Fibroblast of the conjunctiva (primary cell): Measurements from ENCODE around the gene ZEB2.

Source experiments
- DNase-seq: peaks from one replicate; pipeline ENCODE4 v3.0.0-alpha.2; 2010; ENCODE audit warnings: low read depth

The ZEB2 gene

GRCh38 chr2:144519934-144520731, at the start of gene ZEB2:
ZEB2 (minus strand) TSS chr2:144520119; CDS start chr2:144517350, 2,769 bp downstream.
- peak; percentile 97 for DNase-seq

- no peak for DNase-seq
Observed at GRCh38 chr2:144567745-144568144, 47.8 kb upstream of the ZEB2 start.

- no peak for DNase-seq
Observed at GRCh38 chr2:144566448-144566847, 46.5 kb upstream of the ZEB2 start.

- DNase-seq = no peak
Observed at GRCh38 chr2:144560251-144560650, 40.3 kb upstream of the ZEB2 start.

- no peak for DNase-seq
Observed at GRCh38 chr2:144559681-144560080, 39.8 kb upstream of the ZEB2 start.

GRCh38 chr2:144559242-144559641, 39.3 kb upstream of the ZEB2 start:
- DNase-seq = no peak

- no peak for DNase-seq
Observed at GRCh38 chr2:144554492-144555210, 34.7 kb upstream of the ZEB2 start.

GRCh38 chr2:144553379-144553778, 33.5 kb upstream of the ZEB2 start:
- DNase-seq = peak; percentile 94

- no peak for DNase-seq
Observed at GRCh38 chr2:144552821-144553220, 32.9 kb upstream of the ZEB2 start.

- DNase-seq = no peak
Observed at GRCh38 chr2:144550911-144551310, 31.0 kb upstream of the ZEB2 start.

GRCh38 chr2:144550084-144550483, 30.2 kb upstream of the ZEB2 start:
- no peak for DNase-seq

- DNase-seq = no peak
Observed at GRCh38 chr2:144548532-144549191, 28.7 kb upstream of the ZEB2 start.

GRCh38 chr2:144548088-144548487, 28.2 kb upstream of the ZEB2 start:
- no peak for DNase-seq

- DNase-seq = no peak
Observed at GRCh38 chr2:144547494-144547893, 27.6 kb upstream of the ZEB2 start.

GRCh38 chr2:144546933-144547332, 27.0 kb upstream of the ZEB2 start:
- no peak for DNase-seq

GRCh38 chr2:144545787-144546186, 25.9 kb upstream of the ZEB2 start:
- DNase-seq = no peak

- DNase-seq = no peak
Observed at GRCh38 chr2:144544053-144544452, 24.1 kb upstream of the ZEB2 start.

- DNase-seq = no peak
Observed at GRCh38 chr2:144541396-144541795, 21.5 kb upstream of the ZEB2 start.

- DNase-seq = no peak
Observed at GRCh38 chr2:144539289-144539782, 19.4 kb upstream of the ZEB2 start.

- DNase-seq = no peak
Observed at GRCh38 chr2:144535300-144535699, 15.4 kb upstream of the ZEB2 start.

GRCh38 chr2:144533221-144533620, 13.3 kb upstream of the ZEB2 start:
- DNase-seq = no peak

GRCh38 chr2:144530596-144530995, 10.7 kb upstream of the ZEB2 start:
- DNase-seq = no peak

- DNase-seq = no peak
Observed at GRCh38 chr2:144529841-144530240, 9.9 kb upstream of the ZEB2 start.
